Mucosa of rectum (tissue), 2 donors: ENCODE results near the gene DCLK1.
A peak's percentile ranks its signal among the peaks of the same experiment; 100 is the strongest.

Source experiments
- H3K27ac ChIP-seq, 2 donors: one replicate each; pipeline ENCODE4 v1.7.0; 2013; ENCODE audit warnings: inconsistent platforms in 2 of 2, low read depth in 2 of 2, low read length in 2 of 2
- H3K27me3 ChIP-seq, 2 donors: one replicate each; pipeline ENCODE4 v1.7.0; 2013; ENCODE audit warnings: low read length in 2 of 2; ENCODE audit not compliant: control insufficient read depth in 2 of 2, insufficient read depth in 2 of 2
- H3K36me3 ChIP-seq, 2 donors: one replicate each; pipeline ENCODE4 v1.7.0; 2013; ENCODE audit warnings: low read length in 2 of 2; ENCODE audit not compliant: control insufficient read depth in 2 of 2, insufficient read depth in 2 of 2
- H3K4me1 ChIP-seq, 2 donors: one replicate each; pipeline ENCODE4 v1.7.0; 2013; ENCODE audit warnings: low read length in 2 of 2, mild to moderate bottlenecking in 1 of 2; ENCODE audit not compliant: control insufficient read depth in 2 of 2, insufficient read depth in 2 of 2
- H3K4me3 ChIP-seq, 2 donors: one replicate each; pipeline ENCODE4 v1.7.0; 2013; ENCODE audit warnings: low read length in 2 of 2
- H3K9ac ChIP-seq, 2 donors: one replicate each; pipeline ENCODE4 v1.7.0; 2013; ENCODE audit warnings: low read length in 2 of 2, low read depth in 1 of 2, mild to moderate bottlenecking in 1 of 2
- H3K9me3 ChIP-seq, 2 donors: one replicate each; pipeline ENCODE4 v1.7.0; 2013; ENCODE audit warnings: low read length in 2 of 2; ENCODE audit not compliant: control insufficient read depth in 2 of 2
- donor health status: healthy.
- donor health status: Normal muscosa, but diverticular disease.

DCLK1 gene

DNA sequence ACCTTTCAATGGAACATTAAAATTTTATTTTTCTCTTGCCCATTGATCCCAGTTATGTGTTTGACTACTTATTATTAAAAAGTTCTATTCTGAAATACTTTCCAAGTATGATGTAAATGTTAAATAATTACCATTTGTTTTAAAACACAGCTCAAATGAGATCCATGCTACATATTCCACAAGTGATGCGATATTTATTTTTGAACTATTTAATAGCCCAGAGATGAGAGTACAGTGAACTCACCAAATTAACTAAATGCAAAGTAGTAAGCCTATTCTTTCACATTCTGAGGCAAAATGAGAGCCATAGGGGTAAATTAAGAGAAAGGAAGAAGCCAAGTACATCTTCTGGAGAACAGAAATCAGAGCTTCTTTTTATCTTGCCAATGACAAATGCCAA lies 1.2 kb upstream of the DCLK1 start:
- Histone ChIP-seq H3K27ac (no peak overlapping the region), H3K9ac (no peak overlapping the region), H3K9me3 (no peaks in the 10 kb centered on the region), H3K4me3 (no peak overlapping the region), H3K4me1 (no peaks in the 10 kb centered on the region), H3K27me3 (peaks cover 0 to 4% of the 10 kb centered on the region in 2 donors), H3K36me3 (no peaks in the 10 kb centered on the region)

DNA sequence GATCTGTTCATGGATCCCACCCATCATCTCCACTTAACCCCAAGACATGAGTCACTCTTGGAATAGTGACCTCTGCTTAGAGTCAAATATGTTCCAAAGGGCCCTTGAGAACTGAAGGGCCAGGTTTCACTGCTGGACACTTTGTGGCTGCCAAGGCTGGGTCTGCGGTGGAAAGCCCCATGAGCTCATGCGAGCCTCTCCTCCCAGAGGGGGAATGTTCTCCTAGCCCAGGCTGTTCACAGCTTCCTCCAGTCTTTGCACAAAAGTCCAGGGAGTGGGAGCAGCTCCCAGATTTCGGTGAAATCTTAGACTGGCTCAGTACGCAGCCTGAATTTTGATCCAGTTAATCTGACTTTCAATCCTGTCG lies 732 bp upstream of the DCLK1 start:
- Histone ChIP-seq H3K4me1 (no peaks in the 10 kb centered on the region), H3K27me3 (peaks cover 0 to 4% of the 10 kb centered on the region in 2 donors), H3K27ac (peak overlapping the region in 1 of 2 donors; percentile 69), H3K4me3 (peak overlapping the region; percentile 39 to 42), H3K36me3 (no peaks in the 10 kb centered on the region), H3K9ac (no peak overlapping the region), H3K9me3 (no peaks in the 10 kb centered on the region)

DNA sequence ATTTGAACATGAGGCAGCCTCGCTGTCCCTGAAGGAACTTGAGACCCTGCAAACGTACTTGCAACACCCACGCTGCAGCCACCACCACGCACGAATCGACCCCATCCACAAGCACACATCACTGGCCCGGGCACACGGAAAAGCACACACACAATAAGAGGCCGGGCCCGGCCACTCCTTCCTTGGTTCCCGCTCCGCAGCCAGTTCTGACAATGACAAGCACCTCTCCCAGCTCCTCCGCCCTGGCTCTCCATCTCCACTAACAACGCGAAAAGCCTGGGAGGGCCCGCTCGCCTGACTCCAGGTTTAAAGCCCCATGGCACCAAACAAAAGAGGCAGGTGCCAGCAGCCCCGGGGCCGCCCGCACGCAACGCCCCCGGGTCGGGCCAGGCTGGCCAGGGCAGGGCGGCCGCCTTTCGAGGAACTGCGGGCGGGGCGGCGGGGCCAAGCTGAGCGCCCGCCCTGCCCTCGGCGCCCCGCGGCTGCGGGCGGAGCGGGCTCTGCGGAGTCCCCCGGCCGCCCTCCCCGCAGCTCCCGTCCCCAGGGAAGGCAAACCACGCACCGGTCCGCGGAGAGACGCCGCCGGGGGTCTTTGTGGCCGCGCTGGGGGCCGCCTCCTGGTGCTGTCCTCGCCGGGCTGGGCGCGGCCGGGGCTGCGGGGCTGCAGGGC lies 495 bp downstream of the DCLK1 start:
- no peak overlapping the region for H3K27ac ChIP-seq
- H3K9me3 ChIP-seq, result no peaks in the 10 kb centered on the region
- H3K36me3 ChIP-seq, result no peaks in the 10 kb centered on the region
- H3K9ac ChIP-seq, result no peak overlapping the region
- H3K27me3 ChIP-seq, result peaks cover 0 to 4% of the 10 kb centered on the region in 2 donors
- H3K4me3 ChIP-seq, result peak overlapping the region in 1 of 2 donors; percentile 37
- no peaks in the 10 kb centered on the region for H3K4me1 ChIP-seq

DNA sequence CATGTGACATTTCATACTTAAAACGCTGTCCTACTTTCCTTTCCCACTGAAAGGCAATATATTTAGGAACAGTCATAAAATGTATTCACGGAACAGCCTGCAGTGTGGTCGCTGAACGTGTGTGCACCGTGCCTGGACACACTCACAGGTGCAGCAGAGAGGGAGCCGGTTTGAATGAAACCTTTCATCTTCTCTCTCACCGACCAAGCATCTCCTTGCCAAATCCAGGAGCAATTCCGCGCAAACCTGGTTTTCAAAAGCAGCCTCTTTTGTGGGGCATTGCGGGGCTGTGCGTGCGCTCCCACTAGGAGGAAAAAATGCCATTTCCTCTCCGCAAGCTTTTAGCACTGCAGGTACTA lies 1.0 kb downstream of the DCLK1 start:
- H3K9me3 ChIP-seq, result no peaks in the 10 kb centered on the region
- H3K4me3 ChIP-seq, result peak overlapping the region in 1 of 2 donors; percentile 37
- H3K9ac ChIP-seq, result no peak overlapping the region
- peaks cover 0 to 4% of the 10 kb centered on the region in 2 donors for H3K27me3 ChIP-seq
- H3K27ac ChIP-seq, result no peak overlapping the region
- no peaks in the 10 kb centered on the region for H3K4me1 ChIP-seq
- H3K36me3 ChIP-seq, result no peaks in the 10 kb centered on the region

DNA sequence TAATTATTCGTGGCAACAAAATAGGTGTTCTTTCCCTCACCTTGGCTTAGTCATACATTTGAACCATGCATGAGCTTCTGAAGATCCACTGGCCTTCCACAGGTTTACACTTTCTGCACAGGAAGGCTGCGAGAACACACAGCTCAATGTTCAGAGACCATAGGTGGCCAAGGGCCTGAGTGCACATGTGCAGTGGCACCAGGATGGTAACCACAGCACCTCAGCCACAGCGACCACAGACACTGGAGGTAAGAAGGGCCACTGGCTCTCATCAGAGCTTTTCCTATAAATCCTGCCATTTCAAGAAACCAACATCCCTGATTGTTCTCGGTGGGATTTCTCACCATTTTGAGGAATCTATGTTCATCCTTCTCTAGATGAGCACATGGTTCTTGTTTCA lies 1.6 kb downstream of the DCLK1 start:
- peaks cover 0 to 4% of the 10 kb centered on the region in 2 donors for H3K27me3 ChIP-seq
- H3K27ac ChIP-seq, result no peak overlapping the region
- no peaks in the 10 kb centered on the region for H3K4me1 ChIP-seq
- H3K36me3 ChIP-seq, result no peaks in the 10 kb centered on the region
- no peak overlapping the region for H3K9ac ChIP-seq
- no peaks in the 10 kb centered on the region for H3K9me3 ChIP-seq
- H3K4me3 ChIP-seq, result peak overlapping the region in 1 of 2 donors; percentile 4

DNA sequence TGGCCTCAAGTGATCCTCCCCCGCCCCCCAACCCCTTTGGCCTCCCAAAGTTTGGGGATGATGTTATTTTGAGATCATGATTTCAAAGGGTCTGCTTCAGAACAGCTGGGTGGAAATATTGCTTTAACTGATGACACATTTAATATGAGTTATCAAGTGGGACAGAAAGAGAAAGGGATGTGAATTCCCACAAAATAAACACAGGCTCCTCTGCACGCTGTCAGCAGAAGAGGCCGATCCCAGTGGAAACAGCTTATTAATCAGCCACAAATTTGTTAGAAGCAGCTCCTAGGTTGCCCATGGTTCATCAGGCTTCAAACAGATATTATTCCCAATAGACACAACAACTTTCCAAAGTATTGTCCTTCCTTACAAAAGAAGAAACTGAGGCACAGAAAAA lies 4.7 kb downstream of the DCLK1 start:
- no peaks in the 10 kb centered on the region for H3K4me1 ChIP-seq
- H3K9ac ChIP-seq, result no peak overlapping the region
- H3K27ac ChIP-seq, result no peak overlapping the region
- H3K4me3 ChIP-seq, result no peak overlapping the region
- no peaks in the 10 kb centered on the region for H3K36me3 ChIP-seq
- H3K27me3 ChIP-seq, result peaks cover 0 to 4% of the 10 kb centered on the region in 2 donors
- no peaks in the 10 kb centered on the region for H3K9me3 ChIP-seq

DNA sequence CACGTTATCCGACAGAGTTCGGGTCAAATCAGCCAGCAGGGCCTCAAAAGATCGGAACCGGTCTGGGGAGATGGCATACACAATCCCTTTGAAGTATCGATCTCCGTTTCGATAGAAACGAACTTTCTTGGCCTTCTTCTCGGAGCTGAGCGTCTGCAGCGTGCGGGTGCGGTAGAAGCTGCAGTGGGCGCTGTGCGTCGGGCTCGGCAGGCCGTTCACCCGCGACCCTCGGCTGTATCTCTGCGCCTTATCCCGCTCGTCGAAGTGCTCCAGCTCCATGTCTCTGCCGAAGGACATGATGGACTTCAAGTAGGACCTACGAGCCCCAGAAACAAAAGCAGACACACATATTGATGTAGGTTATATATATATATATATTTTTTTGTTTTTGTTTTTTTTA lies 5.3 kb downstream of the DCLK1 start:
- Histone ChIP-seq H3K4me3 (no peak overlapping the region), H3K9me3 (no peaks in the 10 kb centered on the region), H3K27ac (no peak overlapping the region), H3K4me1 (no peaks in the 10 kb centered on the region), H3K27me3 (peaks cover 0 to 4% of the 10 kb centered on the region in 2 donors), H3K36me3 (no peaks in the 10 kb centered on the region), H3K9ac (no peak overlapping the region)

DNA sequence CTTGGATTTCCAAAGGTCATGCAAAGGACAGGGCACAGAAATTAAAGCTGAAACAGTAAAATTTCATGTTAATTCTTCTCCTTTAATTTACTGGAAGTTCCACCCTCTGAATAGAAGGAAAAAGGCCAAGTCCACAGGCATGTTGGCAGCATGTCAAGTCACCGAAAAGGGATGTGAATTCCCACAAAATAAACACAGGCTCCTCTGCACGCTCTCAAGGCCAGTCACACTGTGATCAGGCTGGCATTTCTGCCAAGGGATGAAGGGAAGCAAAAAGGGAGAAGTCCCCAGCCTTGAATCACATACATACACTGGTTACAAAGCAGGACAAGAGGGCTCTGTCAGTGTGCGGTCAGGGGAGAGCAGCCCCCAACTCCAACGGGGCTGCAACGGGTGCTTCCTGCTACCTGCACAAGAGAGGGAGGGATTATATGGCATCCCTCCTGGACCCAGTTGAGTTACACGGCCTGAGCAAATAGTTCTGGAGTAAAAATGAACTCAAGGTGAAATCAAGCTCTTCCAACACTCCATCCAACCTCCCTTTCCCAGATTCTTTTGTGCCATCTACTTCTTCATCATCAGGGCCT lies 6.9 kb downstream of the DCLK1 start:
- Histone ChIP-seq H3K9ac (no peak overlapping the region), H3K4me1 (no peaks in the 10 kb centered on the region), H3K36me3 (no peaks in the 10 kb centered on the region), H3K27ac (no peak overlapping the region), H3K27me3 (no peaks in the 10 kb centered on the region), H3K4me3 (no peak overlapping the region), H3K9me3 (no peaks in the 10 kb centered on the region)

DNA sequence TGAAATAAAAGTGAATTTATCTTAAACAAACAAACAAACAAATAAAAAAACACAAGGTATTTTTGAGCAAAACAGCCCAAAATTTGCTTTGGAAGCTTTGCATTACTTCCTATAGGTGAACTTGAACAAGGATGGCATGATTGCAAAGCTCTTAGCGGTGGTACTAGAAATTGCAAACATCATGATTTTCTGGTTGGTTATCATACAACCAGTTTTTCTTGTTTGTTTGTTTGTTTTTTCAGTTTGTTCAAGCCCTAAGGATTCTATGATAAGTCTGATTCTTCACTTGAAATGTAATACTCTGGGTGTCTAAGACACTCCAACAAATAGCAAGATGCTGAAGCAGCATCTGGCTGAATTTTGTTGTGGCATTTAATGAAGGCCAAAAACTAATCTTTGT lies 15.9 kb downstream of the DCLK1 start:
- no peaks in the 10 kb centered on the region for H3K9me3 ChIP-seq
- no peak overlapping the region for H3K27ac ChIP-seq
- H3K36me3 ChIP-seq, result no peaks in the 10 kb centered on the region

DNA sequence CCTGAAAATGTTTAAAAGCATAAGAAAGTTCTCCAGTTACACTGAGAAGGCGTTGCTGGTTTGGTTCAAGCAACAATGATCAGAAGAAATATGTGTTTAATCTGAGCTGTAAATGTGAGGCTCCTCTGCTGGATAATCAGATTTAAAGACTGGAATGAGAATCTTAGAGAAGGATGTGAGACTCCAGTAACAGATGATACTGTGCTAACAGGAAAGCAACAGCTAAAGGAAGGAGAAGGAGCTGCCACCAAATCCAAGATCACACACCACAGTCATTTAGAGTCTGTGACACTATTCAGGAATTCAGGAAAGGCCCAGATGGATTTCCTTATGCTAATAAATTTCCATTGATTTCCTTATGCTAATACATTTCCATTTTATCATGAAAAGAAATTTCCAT lies 16.9 kb downstream of the DCLK1 start:
- Histone ChIP-seq H3K27ac (no peak overlapping the region), H3K27me3 (no peaks in the 10 kb centered on the region), H3K36me3 (no peaks in the 10 kb centered on the region)

More for the DNA sequence above, 15.9 kb downstream of the DCLK1 start:
- Histone ChIP-seq H3K4me3 (no peak overlapping the region), H3K4me1 (no peaks in the 10 kb centered on the region), H3K9ac (no peak overlapping the region), H3K27me3 (no peaks in the 10 kb centered on the region)

More for the DNA sequence above, 16.9 kb downstream of the DCLK1 start:
- no peak overlapping the region for H3K9ac ChIP-seq
- H3K4me3 ChIP-seq, result no peak overlapping the region
- no peaks in the 10 kb centered on the region for H3K4me1 ChIP-seq
- no peaks in the 10 kb centered on the region for H3K9me3 ChIP-seq
